Stimulated activated memory B cell treated with anti-CD40 and anti-IgM and Interleukin-4, amounts not matched to agents 10 μg/mL and 1 μg/mL and 100 μg/mL, for 72 hours (primary cell): ENCODE data around the gene MEI1.

Source experiments
- ATAC-seq: fragments of 150-1000 bp; cut with Tn5 transposase; 2 replicates; pipeline ENCODE4 v1.10.0; 2021
- H3K27ac Mint-ChIP-seq: one replicate; pipeline ENCODE4 v1.8.0; 2022; ENCODE audit warnings: mild to moderate bottlenecking, mixed read lengths
- H3K27me3 Mint-ChIP-seq: one replicate; pipeline ENCODE4 v1.8.0; 2022; ENCODE audit warnings: mixed read lengths
- H3K36me3 Mint-ChIP-seq: one replicate; pipeline ENCODE4 v1.8.0; 2022; ENCODE audit warnings: mixed read lengths
- H3K4me1 Mint-ChIP-seq: one replicate; pipeline ENCODE4 v1.8.0; 2022; ENCODE audit warnings: mixed read lengths
- H3K4me3 Mint-ChIP-seq: one replicate; pipeline ENCODE4 v1.8.0; 2022; ENCODE audit warnings: mild to moderate bottlenecking, moderate library complexity, mixed read lengths
- H3K9me3 Mint-ChIP-seq: one replicate; pipeline ENCODE4 v1.8.0; 2022; ENCODE audit warnings: mixed read lengths

The MEI1 gene

GRCh38 chr22:41746567-41747400 is 47.5 kb downstream of the MEI1 start:
- H3K27ac Mint-ChIP-seq, result peak overlapping the region; percentile 64
- H3K4me1 Mint-ChIP-seq, result peaks cover 26% of the 10 kb centered on the region
- ATAC-seq, result peak; percentile 99
- H3K4me3 Mint-ChIP-seq, result no peak overlapping the region
- H3K27me3 Mint-ChIP-seq, result no peaks in the 10 kb centered on the region
- no peaks in the 10 kb centered on the region for H3K36me3 Mint-ChIP-seq
- no peaks in the 10 kb centered on the region for H3K9me3 Mint-ChIP-seq

- no peak for ATAC-seq
- no peak overlapping the region for H3K4me3 Mint-ChIP-seq
- H3K36me3 Mint-ChIP-seq, result no peaks in the 10 kb centered on the region
- peaks cover 5% of the 10 kb centered on the region for H3K4me1 Mint-ChIP-seq
- H3K27me3 Mint-ChIP-seq, result no peaks in the 10 kb centered on the region
- H3K9me3 Mint-ChIP-seq, result peaks cover 2% of the 10 kb centered on the region
- no peak overlapping the region for H3K27ac Mint-ChIP-seq
These were observed 53.0 kb downstream of the MEI1 start for GRCh38 chr22:41752011-41752970.

- no peak overlapping the region for H3K4me3 Mint-ChIP-seq
- no peaks in the 10 kb centered on the region for H3K27me3 Mint-ChIP-seq
- H3K9me3 Mint-ChIP-seq, result peaks cover 2% of the 10 kb centered on the region
- no peak overlapping the region for H3K27ac Mint-ChIP-seq
- ATAC-seq, result no peak
- H3K4me1 Mint-ChIP-seq, result no peaks in the 10 kb centered on the region
- H3K36me3 Mint-ChIP-seq, result no peaks in the 10 kb centered on the region
These were observed 54.7 kb downstream of the MEI1 start for GRCh38 chr22:41753984-41754383.

- no peak overlapping the region for H3K4me3 Mint-ChIP-seq
- no peaks in the 10 kb centered on the region for H3K27me3 Mint-ChIP-seq
- H3K27ac Mint-ChIP-seq, result no peak overlapping the region
- no peak for ATAC-seq
- H3K9me3 Mint-ChIP-seq, result peaks cover 2% of the 10 kb centered on the region
- H3K4me1 Mint-ChIP-seq, result no peaks in the 10 kb centered on the region
- H3K36me3 Mint-ChIP-seq, result no peaks in the 10 kb centered on the region
These were observed 58.2 kb downstream of the MEI1 start for GRCh38 chr22:41757502-41757901.

- H3K4me3 Mint-ChIP-seq, result no peak overlapping the region
- peaks cover 5% of the 10 kb centered on the region for H3K4me1 Mint-ChIP-seq
- ATAC-seq, result no peak
- H3K27me3 Mint-ChIP-seq, result no peaks in the 10 kb centered on the region
- H3K27ac Mint-ChIP-seq, result no peak overlapping the region
- peaks cover 2% of the 10 kb centered on the region for H3K9me3 Mint-ChIP-seq
- no peaks in the 10 kb centered on the region for H3K36me3 Mint-ChIP-seq
These were observed 58.9 kb downstream of the MEI1 start for GRCh38 chr22:41758231-41758630.

GRCh38 chr22:41762980-41763779 is 63.9 kb downstream of the MEI1 start:
- Mint-ChIP-seq H3K36me3 (no peaks in the 10 kb centered on the region), H3K4me1 (peaks cover 8% of the 10 kb centered on the region), H3K9me3 (no peaks in the 10 kb centered on the region), H3K27ac (peak overlapping the region; percentile 5), H3K27me3 (no peaks in the 10 kb centered on the region), H3K4me3 (no peak overlapping the region)
- ATAC-seq, result peak; percentile 45

GRCh38 chr22:41766476-41766875 is 67.2 kb downstream of the MEI1 start:
- H3K4me3 Mint-ChIP-seq, result no peak overlapping the region
- no peak overlapping the region for H3K27ac Mint-ChIP-seq
- H3K9me3 Mint-ChIP-seq, result no peaks in the 10 kb centered on the region
- peaks cover 8% of the 10 kb centered on the region for H3K4me1 Mint-ChIP-seq
- no peaks in the 10 kb centered on the region for H3K27me3 Mint-ChIP-seq
- ATAC-seq, result no peak
- no peaks in the 10 kb centered on the region for H3K36me3 Mint-ChIP-seq

- H3K27ac Mint-ChIP-seq, result no peak overlapping the region
- no peaks in the 10 kb centered on the region for H3K27me3 Mint-ChIP-seq
- H3K36me3 Mint-ChIP-seq, result no peaks in the 10 kb centered on the region
- H3K4me3 Mint-ChIP-seq, result no peak overlapping the region
- H3K4me1 Mint-ChIP-seq, result peaks cover under 1% of the 10 kb centered on the region
- H3K9me3 Mint-ChIP-seq, result no peaks in the 10 kb centered on the region
- ATAC-seq, result no peak
These were observed 69.1 kb downstream of the MEI1 start for GRCh38 chr22:41768430-41768829.

- no peaks in the 10 kb centered on the region for H3K9me3 Mint-ChIP-seq
- H3K4me1 Mint-ChIP-seq, result no peaks in the 10 kb centered on the region
- ATAC-seq, result no peak
- H3K27ac Mint-ChIP-seq, result no peak overlapping the region
- no peak overlapping the region for H3K4me3 Mint-ChIP-seq
- no peaks in the 10 kb centered on the region for H3K36me3 Mint-ChIP-seq
- no peaks in the 10 kb centered on the region for H3K27me3 Mint-ChIP-seq
These were observed 71.6 kb downstream of the MEI1 start for GRCh38 chr22:41770715-41771468.

GRCh38 chr22:41772198-41772597 is 72.9 kb downstream of the MEI1 start:
- no peak overlapping the region for H3K27ac Mint-ChIP-seq
- no peak for ATAC-seq
- no peaks in the 10 kb centered on the region for H3K27me3 Mint-ChIP-seq
- no peaks in the 10 kb centered on the region for H3K4me1 Mint-ChIP-seq
- no peaks in the 10 kb centered on the region for H3K9me3 Mint-ChIP-seq
- H3K36me3 Mint-ChIP-seq, result no peaks in the 10 kb centered on the region
- no peak overlapping the region for H3K4me3 Mint-ChIP-seq

- no peaks in the 10 kb centered on the region for H3K9me3 Mint-ChIP-seq
- no peak overlapping the region for H3K27ac Mint-ChIP-seq
- no peaks in the 10 kb centered on the region for H3K4me1 Mint-ChIP-seq
- H3K36me3 Mint-ChIP-seq, result no peaks in the 10 kb centered on the region
- no peak overlapping the region for H3K4me3 Mint-ChIP-seq
- no peaks in the 10 kb centered on the region for H3K27me3 Mint-ChIP-seq
- ATAC-seq, result no peak
These were observed 73.3 kb downstream of the MEI1 start for GRCh38 chr22:41772645-41773044.

- H3K36me3 Mint-ChIP-seq, result no peaks in the 10 kb centered on the region
- H3K27me3 Mint-ChIP-seq, result no peaks in the 10 kb centered on the region
- no peak overlapping the region for H3K4me3 Mint-ChIP-seq
- ATAC-seq, result no peak
- H3K27ac Mint-ChIP-seq, result no peak overlapping the region
- no peaks in the 10 kb centered on the region for H3K9me3 Mint-ChIP-seq
- peaks cover 5% of the 10 kb centered on the region for H3K4me1 Mint-ChIP-seq
These were observed 76.0 kb downstream of the MEI1 start for GRCh38 chr22:41775338-41775737.

GRCh38 chr22:41775976-41776375 is 76.7 kb downstream of the MEI1 start:
- no peak for ATAC-seq
- Mint-ChIP-seq H3K4me3 (no peak overlapping the region), H3K36me3 (no peaks in the 10 kb centered on the region), H3K4me1 (peaks cover 12% of the 10 kb centered on the region), H3K27ac (no peak overlapping the region), H3K27me3 (no peaks in the 10 kb centered on the region), H3K9me3 (no peaks in the 10 kb centered on the region)

- Mint-ChIP-seq H3K36me3 (no peaks in the 10 kb centered on the region), H3K4me1 (peaks cover 16% of the 10 kb centered on the region), H3K4me3 (no peak overlapping the region), H3K27me3 (no peaks in the 10 kb centered on the region), H3K27ac (no peak overlapping the region), H3K9me3 (no peaks in the 10 kb centered on the region)
- ATAC-seq, result no peak
These were observed 77.1 kb downstream of the MEI1 start for GRCh38 chr22:41776381-41776780.
